ENCODE measurements around the gene HS1BP3. TPM values are rescaled to one million over a fixed set of nuclear protein-coding genes. Genes with fewer than 3 reads are reported as not detected.

The HS1BP3 gene
- total RNA-seq, 1 donor: 25.9 TPM

DNA sequence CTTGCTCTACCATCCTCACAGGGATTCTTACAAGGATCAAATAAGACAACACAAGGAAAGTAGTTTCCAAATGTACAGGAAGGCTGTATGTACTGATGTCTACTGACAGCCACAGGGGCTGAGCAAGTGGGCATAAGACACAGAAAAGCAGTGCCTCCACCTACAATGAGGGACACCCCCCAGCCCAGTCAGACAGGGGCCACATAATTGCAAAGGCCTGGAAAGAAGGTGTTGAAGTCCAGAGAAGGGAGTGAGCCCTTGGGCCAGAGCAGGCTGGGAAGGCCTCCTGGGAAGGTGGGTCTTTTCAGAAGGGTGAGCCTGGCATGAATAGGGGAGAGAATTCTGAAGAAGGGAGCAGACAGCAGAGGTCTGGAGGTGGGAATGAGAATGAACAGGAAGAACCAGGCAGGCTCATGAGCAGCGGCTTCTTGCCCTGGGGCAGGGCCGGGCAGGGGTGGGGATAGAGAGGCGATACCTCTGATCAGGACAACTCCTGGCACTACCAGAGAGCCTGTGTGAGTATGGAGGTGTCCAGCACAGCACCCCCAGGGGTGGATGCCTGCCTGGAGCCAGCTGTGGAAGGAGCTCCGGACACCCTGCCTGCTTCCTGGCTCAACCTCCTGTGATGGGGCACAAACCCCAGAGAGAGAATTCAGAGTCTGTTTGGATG lies 30.1 kb downstream of the HS1BP3 start:
- no peak overlapping the region for H3K4me3 ChIP-seq (ENCODE audit: low read depth, low read length)
- TF ChIP-seq, protein P1, sequence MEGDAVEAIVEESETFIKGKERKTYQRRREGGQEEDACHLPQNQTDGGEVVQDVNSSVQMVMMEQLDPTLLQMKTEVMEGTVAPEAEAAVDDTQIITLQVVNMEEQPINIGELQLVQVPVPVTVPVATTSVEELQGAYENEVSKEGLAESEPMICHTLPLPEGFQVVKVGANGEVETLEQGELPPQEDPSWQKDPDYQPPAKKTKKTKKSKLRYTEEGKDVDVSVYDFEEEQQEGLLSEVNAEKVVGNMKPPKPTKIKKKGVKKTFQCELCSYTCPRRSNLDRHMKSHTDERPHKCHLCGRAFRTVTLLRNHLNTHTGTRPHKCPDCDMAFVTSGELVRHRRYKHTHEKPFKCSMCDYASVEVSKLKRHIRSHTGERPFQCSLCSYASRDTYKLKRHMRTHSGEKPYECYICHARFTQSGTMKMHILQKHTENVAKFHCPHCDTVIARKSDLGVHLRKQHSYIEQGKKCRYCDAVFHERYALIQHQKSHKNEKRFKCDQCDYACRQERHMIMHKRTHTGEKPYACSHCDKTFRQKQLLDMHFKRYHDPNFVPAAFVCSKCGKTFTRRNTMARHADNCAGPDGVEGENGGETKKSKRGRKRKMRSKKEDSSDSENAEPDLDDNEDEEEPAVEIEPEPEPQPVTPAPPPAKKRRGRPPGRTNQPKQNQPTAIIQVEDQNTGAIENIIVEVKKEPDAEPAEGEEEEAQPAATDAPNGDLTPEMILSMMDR (IDR thresholded peaks at IDR 0.05; ENCODE audit: insufficient read depth, low read depth, low read length): no peak
- no peak for DNase-seq (ENCODE audit: low read depth)

- no peak overlapping the region for H3K4me3 ChIP-seq (ENCODE audit: low read depth, low read length)
- DNase-seq (ENCODE audit: low read depth): no peak
- TF ChIP-seq, protein P1 (IDR thresholded peaks at IDR 0.05; ENCODE audit: insufficient read depth, low read depth, low read length): no peak
These were observed 30.6 kb downstream of the HS1BP3 start for GRCh38 chr2:20620271-20620681.

DNA sequence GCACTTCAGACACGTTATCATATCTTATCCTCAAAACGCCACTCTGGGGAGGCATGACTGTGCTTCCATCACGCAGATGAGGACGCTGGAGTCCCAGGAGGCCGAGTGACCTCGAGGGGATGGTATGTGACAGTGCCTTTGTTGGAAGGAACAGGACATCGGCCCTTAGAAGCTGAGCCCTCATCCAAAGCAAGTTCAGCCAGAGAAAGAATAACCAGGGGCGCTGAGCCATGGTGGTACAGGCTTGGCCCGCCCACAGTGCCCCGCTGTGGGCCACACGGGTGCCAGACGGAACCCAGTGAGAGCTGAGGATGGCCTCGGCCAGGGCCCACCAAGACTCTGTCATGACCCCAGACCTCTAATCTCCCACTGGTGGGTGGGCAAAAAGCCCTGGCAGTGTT lies 31.3 kb downstream of the HS1BP3 start:
- no peak for DNase-seq (ENCODE audit: low read depth)
- TF ChIP-seq, protein P1 (IDR thresholded peaks at IDR 0.05; ENCODE audit: insufficient read depth, low read depth, low read length): no peak
- no peak overlapping the region for H3K4me3 ChIP-seq (ENCODE audit: low read depth, low read length)

DNA sequence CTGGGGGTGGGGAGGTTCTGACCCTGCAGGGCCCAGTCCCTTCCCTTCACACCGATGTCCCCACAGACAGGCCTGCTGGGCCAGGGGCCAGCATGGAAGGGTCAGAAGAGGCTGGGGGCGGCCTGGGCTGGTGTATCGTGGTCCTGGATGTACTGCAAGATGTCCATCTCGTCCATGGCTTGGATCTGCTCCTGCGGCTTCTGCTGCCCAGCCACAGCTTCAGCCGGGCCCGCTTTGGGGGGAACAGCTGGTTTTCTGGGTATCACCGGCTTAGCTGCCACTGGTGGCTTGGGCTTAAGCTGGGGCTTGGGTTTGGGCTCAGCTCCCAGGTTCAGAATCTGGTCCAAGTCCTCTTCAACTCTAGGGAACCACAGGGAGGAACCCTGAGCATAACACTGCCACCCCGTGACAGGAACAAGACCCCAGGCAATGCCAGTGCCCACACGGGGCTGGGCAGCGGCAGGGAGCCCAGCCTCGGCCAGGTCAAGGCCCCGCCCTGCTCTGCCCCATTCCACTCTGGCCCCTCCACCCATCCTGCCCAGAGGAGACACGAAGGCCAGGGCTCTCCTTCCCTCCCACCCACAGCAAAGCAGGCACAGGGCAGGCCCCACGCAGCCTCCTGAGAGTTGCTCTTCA lies 31.9 kb downstream of the HS1BP3 start:
- no peak overlapping the region for H3K4me3 ChIP-seq (ENCODE audit: low read depth, low read length)
- no peak for DNase-seq (ENCODE audit: low read depth)
- TF ChIP-seq, protein P1 (IDR thresholded peaks at IDR 0.05; ENCODE audit: insufficient read depth, low read depth, low read length): no peak

DNA sequence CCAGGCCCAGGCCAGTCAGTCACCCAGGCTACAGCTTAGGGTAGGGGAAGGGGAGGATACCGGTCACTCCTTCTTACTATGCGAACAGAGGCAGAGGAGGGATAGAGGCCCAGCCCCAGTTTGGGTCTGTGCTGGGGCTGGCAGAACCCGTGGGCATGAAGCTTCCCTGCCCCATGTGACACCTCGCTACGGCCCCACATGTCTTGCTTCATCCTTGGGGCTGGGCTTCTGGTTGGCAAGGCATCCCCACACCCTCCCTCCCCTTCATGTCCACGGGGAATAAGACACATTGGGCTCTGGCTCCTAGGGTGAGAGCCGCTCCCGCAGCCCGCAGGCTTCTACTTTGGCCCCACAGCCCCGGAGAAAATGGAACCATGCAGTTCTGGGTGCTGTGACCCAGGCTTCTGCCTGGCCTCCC lies 32.4 kb downstream of the HS1BP3 start:
- DNase-seq (ENCODE audit: low read depth): peak; percentile 74
- TF ChIP-seq, protein P1 (IDR thresholded peaks at IDR 0.05; ENCODE audit: insufficient read depth, low read depth, low read length): no peak
- no peak overlapping the region for H3K4me3 ChIP-seq (ENCODE audit: low read depth, low read length)

- peak; percentile 100 for DNase-seq (ENCODE audit: low read depth)
- TF ChIP-seq, protein P1 (IDR thresholded peaks at IDR 0.05; ENCODE audit: insufficient read depth, low read depth, low read length): peak; percentile 64
- no peak overlapping the region for H3K4me3 ChIP-seq (ENCODE audit: low read depth, low read length)
These were observed 32.9 kb downstream of the HS1BP3 start for GRCh38 chr2:20617892-20618467.
